ENCODE results near the gene H6PD. TPM values are rescaled to one million over a fixed set of nuclear protein-coding genes. Genes with fewer than 3 reads are reported as not detected.
"Not testable (repeated sequence)": the region's sequence is repeated elsewhere in the genome, so short reads cannot be mapped to it uniquely, and the experiment has no call there.

Gene H6PD
- total and polyA plus RNA-seq, 9 of the 15 experiments (the other 6 are each of a cell fraction or from before 2014, with no cell fraction given), result 0.04 to 2.5 (median 0.95) TPM

DNA sequence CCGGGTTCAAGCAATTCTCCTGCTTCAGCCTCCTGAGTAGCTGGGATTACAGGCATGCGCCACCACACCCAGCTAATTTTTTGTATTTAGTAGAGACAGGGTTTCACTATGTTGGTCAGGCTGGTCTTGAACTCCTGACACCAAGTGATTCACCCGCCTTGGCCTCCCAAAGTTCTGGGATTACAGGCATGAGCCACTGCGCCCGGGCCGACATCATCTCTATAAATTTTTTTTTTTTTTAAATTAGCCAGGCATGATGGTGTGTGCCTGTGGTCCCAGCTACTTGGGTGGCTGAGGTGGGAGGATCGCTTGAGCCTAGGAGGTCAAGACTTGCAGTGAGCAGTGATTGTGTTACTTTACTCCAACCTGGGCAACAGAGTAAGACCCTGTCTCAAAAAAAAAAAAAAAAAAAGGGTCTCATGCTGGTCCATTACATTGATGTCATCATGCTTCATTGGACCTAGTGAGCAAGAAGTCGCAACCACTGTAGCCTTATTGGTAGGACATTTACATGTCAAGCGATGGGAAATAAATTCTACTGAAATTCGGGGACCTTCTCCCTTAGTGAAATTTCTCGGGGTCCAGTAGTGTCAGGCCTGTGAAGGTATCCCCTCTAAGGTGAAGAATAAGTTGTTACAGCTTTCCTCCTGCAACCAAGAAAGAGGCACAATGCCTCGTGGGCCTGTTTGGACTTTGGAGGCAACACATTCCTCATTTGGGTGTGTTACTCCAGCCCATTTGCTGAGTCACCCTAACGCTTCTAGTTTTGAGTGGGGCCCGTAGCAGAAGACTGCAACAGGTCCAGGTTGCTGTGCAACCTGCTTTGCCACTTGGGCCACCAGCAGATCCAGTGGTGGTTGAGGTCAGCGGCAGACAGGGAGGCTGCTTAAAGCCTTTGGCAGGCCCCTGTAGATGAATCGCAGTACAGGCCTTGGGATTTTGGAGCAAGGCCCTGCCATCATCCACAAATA, 65.3 kb downstream of the H6PD start (continued):
- TF ChIP-seq, protein P1, sequence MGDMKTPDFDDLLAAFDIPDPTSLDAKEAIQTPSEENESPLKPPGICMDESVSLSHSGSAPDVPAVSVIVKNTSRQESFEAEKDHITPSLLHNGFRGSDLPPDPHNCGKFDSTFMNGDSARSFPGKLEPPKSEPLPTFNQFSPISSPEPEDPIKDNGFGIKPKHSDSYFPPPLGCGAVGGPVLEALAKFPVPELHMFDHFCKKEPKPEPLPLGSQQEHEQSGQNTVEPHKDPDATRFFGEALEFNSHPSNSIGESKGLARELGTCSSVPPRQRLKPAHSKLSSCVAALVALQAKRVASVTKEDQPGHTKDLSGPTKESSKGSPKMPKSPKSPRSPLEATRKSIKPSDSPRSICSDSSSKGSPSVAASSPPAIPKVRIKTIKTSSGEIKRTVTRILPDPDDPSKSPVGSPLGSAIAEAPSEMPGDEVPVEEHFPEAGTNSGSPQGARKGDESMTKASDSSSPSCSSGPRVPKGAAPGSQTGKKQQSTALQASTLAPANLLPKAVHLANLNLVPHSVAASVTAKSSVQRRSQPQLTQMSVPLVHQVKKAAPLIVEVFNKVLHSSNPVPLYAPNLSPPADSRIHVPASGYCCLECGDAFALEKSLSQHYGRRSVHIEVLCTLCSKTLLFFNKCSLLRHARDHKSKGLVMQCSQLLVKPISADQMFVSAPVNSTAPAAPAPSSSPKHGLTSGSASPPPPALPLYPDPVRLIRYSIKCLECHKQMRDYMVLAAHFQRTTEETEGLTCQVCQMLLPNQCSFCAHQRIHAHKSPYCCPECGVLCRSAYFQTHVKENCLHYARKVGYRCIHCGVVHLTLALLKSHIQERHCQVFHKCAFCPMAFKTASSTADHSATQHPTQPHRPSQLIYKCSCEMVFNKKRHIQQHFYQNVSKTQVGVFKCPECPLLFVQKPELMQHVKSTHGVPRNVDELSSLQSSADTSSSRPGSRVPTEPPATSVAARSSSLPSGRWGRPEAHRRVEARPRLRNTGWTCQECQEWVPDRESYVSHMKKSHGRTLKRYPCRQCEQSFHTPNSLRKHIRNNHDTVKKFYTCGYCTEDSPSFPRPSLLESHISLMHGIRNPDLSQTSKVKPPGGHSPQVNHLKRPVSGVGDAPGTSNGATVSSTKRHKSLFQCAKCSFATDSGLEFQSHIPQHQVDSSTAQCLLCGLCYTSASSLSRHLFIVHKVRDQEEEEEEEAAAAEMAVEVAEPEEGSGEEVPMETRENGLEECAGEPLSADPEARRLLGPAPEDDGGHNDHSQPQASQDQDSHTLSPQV (IDR thresholded peaks at IDR 0.05), result peak; percentile 97
- 0 out of 2 replicates have a peak, but pooled peaks have one; percentile 50 for TF ChIP-seq FOXJ2 (tag; IDR thresholded peaks at IDR 0.05)
- TF ChIP-seq EHMT2 (IDR thresholded peaks at IDR 0.05), result peak; percentile 74
- peak; percentile 93 for TF ChIP-seq BACH1 (tag; IDR thresholded peaks at IDR 0.05)
- TF ChIP-seq, protein P2, sequence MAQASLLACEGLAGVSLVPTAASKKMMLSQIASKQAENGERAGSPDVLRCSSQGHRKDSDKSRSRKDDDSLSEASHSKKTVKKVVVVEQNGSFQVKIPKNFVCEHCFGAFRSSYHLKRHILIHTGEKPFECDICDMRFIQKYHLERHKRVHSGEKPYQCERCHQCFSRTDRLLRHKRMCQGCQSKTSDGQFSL (CRISPR knock-in tag; IDR thresholded peaks at IDR 0.05), result not testable (repeated sequence)
- TF ChIP-seq, protein P2 (tag; IDR thresholded peaks at IDR 0.05), result peak in 1 of 2 experiments; percentile 40; a peak in 1 of 4 replicates
- TF ChIP-seq JUN (IDR thresholded peaks at IDR 0.05; ENCODE audit: borderline replicate concordance, low read depth, low read length), result 0 out of 2 replicates have a peak, but pooled peaks have one; percentile 28
- not testable (repeated sequence) for TF ChIP-seq JUN (CRISPR knock-in tag; IDR thresholded peaks at IDR 0.05; ENCODE audit: borderline replicate concordance)
- peak; percentile 72; the same call in 1 of the 2 replicates for TF ChIP-seq SMARCC2 (IDR thresholded peaks at IDR 0.05; ENCODE audit: low read depth)
- TF ChIP-seq, protein P3, sequence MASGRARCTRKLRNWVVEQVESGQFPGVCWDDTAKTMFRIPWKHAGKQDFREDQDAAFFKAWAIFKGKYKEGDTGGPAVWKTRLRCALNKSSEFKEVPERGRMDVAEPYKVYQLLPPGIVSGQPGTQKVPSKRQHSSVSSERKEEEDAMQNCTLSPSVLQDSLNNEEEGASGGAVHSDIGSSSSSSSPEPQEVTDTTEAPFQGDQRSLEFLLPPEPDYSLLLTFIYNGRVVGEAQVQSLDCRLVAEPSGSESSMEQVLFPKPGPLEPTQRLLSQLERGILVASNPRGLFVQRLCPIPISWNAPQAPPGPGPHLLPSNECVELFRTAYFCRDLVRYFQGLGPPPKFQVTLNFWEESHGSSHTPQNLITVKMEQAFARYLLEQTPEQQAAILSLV (tag; IDR thresholded peaks at IDR 0.05), result peak; percentile 59; the same call in 1 of the 2 replicates
- TF ChIP-seq ZNF589 (CRISPR knock-in tag; IDR thresholded peaks at IDR 0.05; ENCODE audit: low read depth), result peak; percentile 80; the same call in 1 of the 2 replicates
- TF ChIP-seq CXXC5 (CRISPR knock-in tag; IDR thresholded peaks at IDR 0.05), result peak; percentile 63
- TF ChIP-seq ARID1B (IDR thresholded peaks at IDR 0.05), result peak; percentile 79
- TF ChIP-seq JUND (IDR thresholded peaks at IDR 0.05; ENCODE audit: borderline replicate concordance, low read depth, low read length), result peak; percentile 70
- TF ChIP-seq JUND (tag; IDR thresholded peaks at IDR 0.05; ENCODE audit: borderline replicate concordance, low read depth, low read length), result peak; percentile 73; the same call in 2 of the 3 replicates
